ENCODE measurements around the gene TMED10. TPM values are rescaled to one million over a fixed set of nuclear protein-coding genes. Genes with fewer than 3 reads are reported as not detected.

TMED10 gene
- total RNA-seq, 1 experiment from 2014 or later, result 253 TPM

GRCh38 chr14:75186953-75187352 lies 10.5 kb upstream of the TMED10 start:
- no peak overlapping the region for H2AFZ ChIP-seq (ENCODE audit: low read length)
- no peaks in the 10 kb centered on the region for H4K20me1 ChIP-seq (ENCODE audit: low read length)
- DNase-seq (no peak), ATAC-seq (no peak)
- CTCF ChIA-PET, result no interaction called here
- POLR2A ChIA-PET (ENCODE audit: unreplicated experiment), result no interaction called here
- no TSS peak for BruUV-seq (replicated peaks)
- intact Hi-C loops (cut with micrococcal nuclease), result no loop called here
- H3K9me2 ChIP-seq (replicated peaks; ENCODE audit: low read length), result no peaks in the 10 kb centered on the region
- TF ChIP-seq EZH2 (IDR thresholded peaks at IDR 0.05; ENCODE audit: low read length, unreplicated experiment) (no peak), CTCF (conservative IDR thresholded peaks at IDR 0.05; ENCODE audit: low read depth, low read length) (no peak), EZH2phosphoT487 (IDR thresholded peaks at IDR 0.05; ENCODE audit: borderline replicate concordance, low read length) (no peak)
- H3K79me2 ChIP-seq (ENCODE audit: low read length), result no peaks in the 10 kb centered on the region
- H3K4me2 ChIP-seq (ENCODE audit: low read length), result no peak overlapping the region
- no peaks in the 10 kb centered on the region for H3K27me3 ChIP-seq (ENCODE audit: low read length)
- H3K9me3 ChIP-seq (ENCODE audit: low read length), result no peaks in the 10 kb centered on the region
- H3K4me3 ChIP-seq (ENCODE audit: low read length), result no peak overlapping the region
- no peak overlapping the region for H3K27ac ChIP-seq (ENCODE audit: low read length)
- H3K9ac ChIP-seq (ENCODE audit: low read length), result no peak overlapping the region
- H3F3A ChIP-seq (ENCODE audit: low read length, unreplicated experiment), result no peaks in the 10 kb centered on the region
- H3K4me1 ChIP-seq (ENCODE audit: insufficient read depth, low read length), result no peaks in the 10 kb centered on the region
- H3K36me3 ChIP-seq (ENCODE audit: low read depth, low read length), result no peaks in the 10 kb centered on the region

DNA sequence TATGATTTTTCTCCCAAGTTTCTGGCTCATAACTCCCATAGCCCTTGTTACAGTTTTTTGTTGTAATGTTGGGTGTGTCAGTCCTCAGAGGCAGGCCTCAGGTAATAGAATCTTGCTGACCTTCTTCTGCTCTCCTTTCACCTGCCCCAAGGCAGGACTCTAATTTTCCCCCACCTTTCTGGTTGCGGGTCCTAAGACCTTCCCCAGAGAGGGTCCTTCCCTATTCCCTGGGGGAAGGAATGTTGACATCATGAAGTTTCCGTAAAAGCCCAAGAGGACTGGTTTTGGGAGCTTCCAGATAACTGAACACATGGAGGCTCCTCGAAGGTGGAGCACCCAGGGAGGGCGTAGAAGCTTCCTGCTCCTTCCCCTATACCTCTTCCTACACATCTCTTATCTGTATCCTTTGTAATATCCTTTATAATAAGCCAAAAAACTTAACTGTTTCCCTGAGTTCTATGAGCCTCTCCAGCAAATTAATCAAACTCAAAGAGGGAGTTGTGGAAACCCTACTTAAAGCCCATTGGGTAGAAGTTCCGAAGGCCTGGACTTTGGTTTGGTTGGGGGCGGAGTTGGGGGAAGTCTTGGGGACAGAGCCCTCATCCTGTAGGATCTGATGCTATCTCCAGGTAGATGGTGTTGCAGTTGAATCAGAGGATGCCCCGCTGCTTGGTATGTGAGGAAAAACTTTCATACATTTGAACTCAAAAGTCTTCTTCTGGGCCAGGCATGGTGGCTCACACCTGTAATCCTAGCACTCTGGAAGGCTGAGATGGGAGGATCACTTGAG lies 9.0 kb upstream of the TMED10 start:
- no peaks in the 10 kb centered on the region for H3K79me2 ChIP-seq (ENCODE audit: low read length)
- H3K36me3 ChIP-seq (ENCODE audit: low read depth, low read length), result no peaks in the 10 kb centered on the region
- ChIA-PET CTCF (no interaction called here), POLR2A (ENCODE audit: unreplicated experiment) (no interaction called here)
- H3K4me1 ChIP-seq (ENCODE audit: insufficient read depth, low read length), result no peaks in the 10 kb centered on the region
- no peaks in the 10 kb centered on the region for H3K27me3 ChIP-seq (ENCODE audit: low read length)
- DNase-seq (no peak), ATAC-seq (no peak)
- H3K9me3 ChIP-seq (ENCODE audit: low read length), result no peaks in the 10 kb centered on the region
- no peak overlapping the region for H3K27ac ChIP-seq (ENCODE audit: low read length)
- H4K20me1 ChIP-seq (ENCODE audit: low read length), result no peaks in the 10 kb centered on the region
- intact Hi-C loops (cut with micrococcal nuclease), result no loop called here
- H3K9me2 ChIP-seq (replicated peaks; ENCODE audit: low read length), result no peaks in the 10 kb centered on the region
- H3F3A ChIP-seq (ENCODE audit: low read length, unreplicated experiment), result no peaks in the 10 kb centered on the region
- TF ChIP-seq EZH2phosphoT487 (IDR thresholded peaks at IDR 0.05; ENCODE audit: borderline replicate concordance, low read length) (no peak), CTCF (conservative IDR thresholded peaks at IDR 0.05; ENCODE audit: low read depth, low read length) (no peak), EZH2 (IDR thresholded peaks at IDR 0.05; ENCODE audit: low read length, unreplicated experiment) (no peak)
- no TSS peak for BruUV-seq (replicated peaks)
- no peak overlapping the region for H3K9ac ChIP-seq (ENCODE audit: low read length)
- H2AFZ ChIP-seq (ENCODE audit: low read length), result no peak overlapping the region
- H3K4me3 ChIP-seq (ENCODE audit: low read length), result no peak overlapping the region
- no peak overlapping the region for H3K4me2 ChIP-seq (ENCODE audit: low read length)

- TF ChIP-seq EZH2phosphoT487 (IDR thresholded peaks at IDR 0.05; ENCODE audit: borderline replicate concordance, low read length) (no peak), EZH2 (IDR thresholded peaks at IDR 0.05; ENCODE audit: low read length, unreplicated experiment) (no peak)
- Histone ChIP-seq H3K79me2 (ENCODE audit: low read length) (no peaks in the 10 kb centered on the region), H3K4me1 (ENCODE audit: insufficient read depth, low read length) (no peaks in the 10 kb centered on the region), H3K9me2 (replicated peaks; ENCODE audit: low read length) (no peaks in the 10 kb centered on the region), H3K9ac (ENCODE audit: low read length) (no peak overlapping the region), H3K4me3 (ENCODE audit: low read length) (no peak overlapping the region), H3K9me3 (ENCODE audit: low read length) (no peaks in the 10 kb centered on the region), H3F3A (ENCODE audit: low read length, unreplicated experiment) (no peaks in the 10 kb centered on the region), H4K20me1 (ENCODE audit: low read length) (no peaks in the 10 kb centered on the region), H3K36me3 (ENCODE audit: low read depth, low read length) (no peaks in the 10 kb centered on the region), H3K27ac (ENCODE audit: low read length) (no peak overlapping the region), H3K27me3 (ENCODE audit: low read length) (no peaks in the 10 kb centered on the region), H2AFZ (ENCODE audit: low read length) (no peak overlapping the region), H3K4me2 (ENCODE audit: low read length) (no peak overlapping the region)
- ChIA-PET POLR2A (ENCODE audit: unreplicated experiment) (interaction anchor here (0.6 kb wide), 1 partner anchor 44 kb away, joined by 3 read pairs; no protein-coding TSS in a partner anchor), CTCF (interaction anchor here (0.7 kb wide), 1 partner anchor 110 kb away, joined by 4 read pairs; no protein-coding TSS in a partner anchor)
- DNase-seq, result peak; percentile 45
- BruUV-seq (replicated peaks), result no TSS peak
- intact Hi-C loops (cut with micrococcal nuclease), result no loop called here
- ATAC-seq, result peak; percentile 80
These were observed 8.1 kb upstream of the TMED10 start for GRCh38 chr14:75184492-75184891.
